ENCODE data around the gene CEBPG.

Gene CEBPG

DNA sequence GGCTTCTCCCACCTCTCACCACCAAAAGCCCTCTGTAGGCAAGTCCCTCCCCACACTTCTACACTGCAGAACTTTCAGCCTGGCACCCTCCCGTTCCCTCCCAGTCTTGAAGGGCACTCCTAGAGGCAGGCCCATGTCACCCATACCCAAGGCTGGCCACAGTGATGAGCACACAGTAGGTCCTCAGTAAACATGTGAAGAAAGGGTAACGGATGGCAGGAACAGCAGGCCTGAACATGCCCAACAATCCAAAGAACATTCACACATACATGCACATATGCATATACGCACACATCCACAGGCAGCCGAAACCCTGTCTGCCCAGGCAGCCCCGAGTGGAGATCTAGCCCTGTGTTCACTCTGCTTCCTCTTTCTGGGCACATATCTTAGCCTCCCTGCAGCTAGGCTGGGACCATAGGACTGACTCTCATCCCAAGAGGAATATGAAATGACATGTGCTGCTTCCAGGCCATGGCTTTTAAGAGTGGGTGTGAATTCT lies 55.2 kb downstream of the CEBPG start:
- no peak for DNase-seq (ENCODE audit: low read depth)
- no peak overlapping the region for H3K4me3 ChIP-seq (ENCODE audit: low read depth, low read length)
- TF ChIP-seq, protein P1, sequence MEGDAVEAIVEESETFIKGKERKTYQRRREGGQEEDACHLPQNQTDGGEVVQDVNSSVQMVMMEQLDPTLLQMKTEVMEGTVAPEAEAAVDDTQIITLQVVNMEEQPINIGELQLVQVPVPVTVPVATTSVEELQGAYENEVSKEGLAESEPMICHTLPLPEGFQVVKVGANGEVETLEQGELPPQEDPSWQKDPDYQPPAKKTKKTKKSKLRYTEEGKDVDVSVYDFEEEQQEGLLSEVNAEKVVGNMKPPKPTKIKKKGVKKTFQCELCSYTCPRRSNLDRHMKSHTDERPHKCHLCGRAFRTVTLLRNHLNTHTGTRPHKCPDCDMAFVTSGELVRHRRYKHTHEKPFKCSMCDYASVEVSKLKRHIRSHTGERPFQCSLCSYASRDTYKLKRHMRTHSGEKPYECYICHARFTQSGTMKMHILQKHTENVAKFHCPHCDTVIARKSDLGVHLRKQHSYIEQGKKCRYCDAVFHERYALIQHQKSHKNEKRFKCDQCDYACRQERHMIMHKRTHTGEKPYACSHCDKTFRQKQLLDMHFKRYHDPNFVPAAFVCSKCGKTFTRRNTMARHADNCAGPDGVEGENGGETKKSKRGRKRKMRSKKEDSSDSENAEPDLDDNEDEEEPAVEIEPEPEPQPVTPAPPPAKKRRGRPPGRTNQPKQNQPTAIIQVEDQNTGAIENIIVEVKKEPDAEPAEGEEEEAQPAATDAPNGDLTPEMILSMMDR (IDR thresholded peaks at IDR 0.05; ENCODE audit: low read depth, low read length, missing control alignments) = no peak

DNA sequence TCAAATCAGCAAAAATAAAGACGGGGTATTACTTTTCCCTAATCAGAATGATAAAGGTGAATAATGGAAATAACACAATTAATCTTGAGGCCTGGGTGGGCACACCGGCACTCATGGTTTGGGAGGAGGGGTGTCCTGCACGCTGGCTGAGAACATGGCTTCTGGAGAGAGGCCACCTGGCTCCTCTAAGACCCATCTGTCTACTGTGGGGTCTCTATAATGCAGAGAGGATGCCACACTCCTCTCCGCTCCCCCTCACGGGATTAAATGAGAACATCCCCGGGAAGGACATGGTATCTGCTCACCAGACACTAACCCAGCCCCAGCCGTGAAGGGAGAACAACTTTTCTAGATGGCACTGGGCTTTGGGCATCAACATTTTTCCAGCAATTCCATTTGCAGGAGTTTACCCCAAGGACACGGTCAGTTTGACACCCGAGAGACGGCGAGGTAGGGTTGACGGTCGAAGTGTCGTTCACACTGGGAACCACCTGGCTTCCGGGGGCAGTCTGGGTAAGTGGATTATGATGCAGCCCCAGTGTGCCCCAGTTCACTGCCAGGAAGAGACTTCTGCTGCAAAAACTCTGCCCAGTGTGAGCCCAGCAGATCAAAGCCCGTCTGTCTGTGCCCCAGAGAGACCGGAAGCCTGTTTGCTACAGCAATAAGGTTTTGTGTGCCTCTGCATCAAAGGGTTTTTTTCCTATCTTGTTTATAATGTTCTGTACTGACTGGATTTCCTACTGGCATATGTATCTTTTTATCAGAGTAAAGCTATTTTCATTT lies 56.6 kb downstream of the CEBPG start:
- no peak for DNase-seq (ENCODE audit: low read depth)
- TF ChIP-seq, protein P1 (IDR thresholded peaks at IDR 0.05; ENCODE audit: low read depth, low read length, missing control alignments) = no peak
- H3K4me3 ChIP-seq (ENCODE audit: low read depth, low read length) = no peak overlapping the region

DNA sequence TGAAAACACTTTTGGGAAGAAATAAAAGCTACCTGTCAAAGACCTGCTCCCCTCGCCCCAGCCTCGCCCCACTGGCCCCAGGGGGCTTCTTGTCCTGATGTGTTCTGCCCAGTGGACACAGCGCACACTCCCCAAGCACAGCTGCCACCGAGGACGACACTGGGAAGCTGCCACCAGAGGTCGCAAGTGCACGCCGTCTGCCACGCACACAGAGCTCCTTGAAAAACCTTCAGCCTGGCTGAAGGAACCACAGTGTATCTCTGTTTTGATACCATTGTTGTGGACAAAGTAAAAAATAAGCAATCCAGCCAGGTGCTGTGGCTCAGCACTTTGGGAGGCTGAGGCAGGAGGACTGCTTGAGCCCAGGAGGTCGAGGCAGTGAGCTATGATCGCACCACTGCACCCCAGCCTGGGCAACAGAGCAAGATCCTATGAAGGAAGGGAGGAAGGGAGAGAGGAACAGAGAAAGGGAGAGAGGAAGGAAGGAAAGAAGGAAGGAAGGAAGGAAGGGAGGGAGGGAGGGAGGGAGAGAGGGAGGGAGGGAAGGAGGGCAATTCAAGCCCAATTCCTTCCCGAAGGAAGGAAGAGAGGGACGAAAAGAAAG lies 57.3 kb downstream of the CEBPG start:
- no peak overlapping the region for H3K4me3 ChIP-seq (ENCODE audit: low read depth, low read length)
- TF ChIP-seq, protein P1 (IDR thresholded peaks at IDR 0.05; ENCODE audit: low read depth, low read length, missing control alignments) = peak; percentile 91
- peak; percentile 16 for DNase-seq (ENCODE audit: low read depth)

DNA sequence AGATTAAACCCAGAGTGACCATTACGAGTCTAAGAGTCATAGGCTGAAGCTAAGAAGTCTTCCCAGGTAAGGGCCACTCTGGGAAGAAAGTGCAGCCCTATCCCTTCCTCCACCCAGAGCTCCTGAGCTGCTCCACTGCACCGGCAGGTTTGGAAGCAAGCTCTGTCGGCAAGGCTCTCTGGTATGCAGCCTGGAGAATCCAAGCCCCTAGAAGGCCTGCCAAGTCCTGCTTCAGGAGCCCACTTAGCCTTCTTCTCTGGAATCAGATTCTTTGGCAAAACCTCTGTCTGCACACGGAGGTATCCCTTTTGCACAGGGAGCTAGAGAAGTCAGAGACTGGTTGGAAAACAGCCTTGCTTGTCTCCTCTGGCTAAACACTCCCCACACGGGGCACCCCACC lies 58.5 kb downstream of the CEBPG start:
- TF ChIP-seq, protein P1 (IDR thresholded peaks at IDR 0.05; ENCODE audit: low read depth, low read length, missing control alignments) = no peak
- no peak for DNase-seq (ENCODE audit: low read depth)
- no peak overlapping the region for H3K4me3 ChIP-seq (ENCODE audit: low read depth, low read length)
